Measurements from ENCODE around the gene FGFRL1.

Gene FGFRL1

GRCh38 chr4:1023895-1024740 is 12.7 kb downstream of the FGFRL1 start:
- Histone ChIP-seq H3K27me3 (ENCODE audit: insufficient read depth, low read depth, severe bottlenecking) (no peaks in the 10 kb centered on the region), H3K9me3 (ENCODE audit: severe bottlenecking) (no peaks in the 10 kb centered on the region), H3K27ac (no peak overlapping the region), H3K4me3 (ENCODE audit: low read depth, low read length) (no peak overlapping the region), H3K36me3 (peaks cover 32% of the 10 kb centered on the region)
- no peak for DNase-seq
- TF ChIP-seq CTCF (IDR thresholded peaks at IDR 0.05; ENCODE audit: low read depth, low read length): no peak

- TF ChIP-seq CTCF (IDR thresholded peaks at IDR 0.05; ENCODE audit: low read depth, low read length): no peak
- Histone ChIP-seq H3K27me3 (ENCODE audit: insufficient read depth, low read depth, severe bottlenecking) (no peaks in the 10 kb centered on the region), H3K4me3 (ENCODE audit: low read depth, low read length) (no peak overlapping the region), H3K9me3 (ENCODE audit: severe bottlenecking) (no peaks in the 10 kb centered on the region), H3K27ac (no peak overlapping the region), H3K36me3 (peaks cover 32% of the 10 kb centered on the region)
- no peak for DNase-seq
These were observed 13.6 kb downstream of the FGFRL1 start for GRCh38 chr4:1024882-1025545.

- Histone ChIP-seq H3K9me3 (ENCODE audit: severe bottlenecking) (no peaks in the 10 kb centered on the region), H3K4me3 (ENCODE audit: low read depth, low read length) (no peak overlapping the region), H3K27ac (no peak overlapping the region), H3K36me3 (peaks cover 32% of the 10 kb centered on the region), H3K27me3 (ENCODE audit: insufficient read depth, low read depth, severe bottlenecking) (no peaks in the 10 kb centered on the region)
- no peak for TF ChIP-seq CTCF (IDR thresholded peaks at IDR 0.05; ENCODE audit: low read depth, low read length)
- DNase-seq: peak; percentile 63
These were observed 14.7 kb downstream of the FGFRL1 start for GRCh38 chr4:1026115-1026514.

GRCh38 chr4:1027219-1027914 is 15.9 kb downstream of the FGFRL1 start:
- TF ChIP-seq CTCF (IDR thresholded peaks at IDR 0.05; ENCODE audit: low read depth, low read length): no peak
- Histone ChIP-seq H3K36me3 (peaks cover 29% of the 10 kb centered on the region), H3K4me3 (ENCODE audit: low read depth, low read length) (no peak overlapping the region), H3K27me3 (ENCODE audit: insufficient read depth, low read depth, severe bottlenecking) (no peaks in the 10 kb centered on the region), H3K27ac (0 out of 2 replicates have a peak overlapping the region, but pooled peaks have one; percentile 7), H3K9me3 (ENCODE audit: severe bottlenecking) (no peaks in the 10 kb centered on the region)
- no peak for DNase-seq

GRCh38 chr4:1027915-1028238 is 16.5 kb downstream of the FGFRL1 start:
- TF ChIP-seq CTCF (IDR thresholded peaks at IDR 0.05; ENCODE audit: low read depth, low read length): no peak
- Histone ChIP-seq H3K36me3 (peaks cover 25% of the 10 kb centered on the region), H3K4me3 (ENCODE audit: low read depth, low read length) (no peak overlapping the region), H3K27me3 (ENCODE audit: insufficient read depth, low read depth, severe bottlenecking) (no peaks in the 10 kb centered on the region), H3K9me3 (ENCODE audit: severe bottlenecking) (no peaks in the 10 kb centered on the region), H3K27ac (0 out of 2 replicates have a peak overlapping the region, but pooled peaks have one; percentile 7)
- peak; percentile 56 for DNase-seq
